K562 treated with DMSO at 1 percent for 12 hours (cell line): ENCODE data around the gene CUL7. TPM values are rescaled to one million over a fixed set of nuclear protein-coding genes. Genes with fewer than 3 reads are reported as not detected.

Source experiments
- total RNA-seq: library from RNA; unstranded; fragments of 300-600 nt; gene quantifications from 2 replicates; pipeline ENCODE4 v1.2.3, GENCODE V29; 2022; ENCODE audit not compliant: insufficient read depth

The CUL7 gene
- total RNA-seq, result 19.4 and 31.7 TPM in 2 replicates

DNA sequence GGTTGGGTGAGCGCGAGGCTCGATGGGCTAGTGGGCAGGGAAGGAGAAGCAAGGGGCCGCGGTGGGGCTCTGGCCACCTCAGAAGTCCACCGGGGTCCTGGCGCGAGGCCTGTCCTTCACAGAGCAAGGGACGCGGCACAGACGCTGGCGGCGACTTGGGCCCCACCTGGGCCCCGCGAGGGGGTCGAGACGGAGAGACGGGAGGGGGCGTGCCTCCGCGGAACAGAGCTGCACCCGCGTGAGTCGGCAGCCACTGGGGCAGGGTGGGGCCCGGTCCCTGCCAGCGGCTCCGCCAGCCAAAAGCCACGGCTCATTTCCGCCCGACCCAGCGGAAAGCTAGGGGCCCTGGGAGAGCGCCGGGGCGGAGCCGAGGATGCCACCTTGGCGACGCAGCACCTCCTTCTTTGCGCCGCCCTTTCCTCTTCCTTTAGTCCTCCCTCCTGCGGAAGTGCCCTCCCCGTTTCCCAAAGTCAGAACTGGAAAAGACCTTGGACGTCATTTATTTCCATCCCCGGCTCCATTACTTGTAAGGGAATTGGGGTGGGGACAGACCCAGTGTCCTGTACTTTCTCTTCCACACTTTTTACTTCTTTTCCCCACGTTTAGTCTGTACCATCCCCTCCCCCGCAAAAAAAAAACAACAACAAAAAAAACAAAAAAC is at the start of gene CUL7:
Gene CUL7 (minus strand): TSS at position 307 of the 661 bp plus-strand sequence. CDS start 1,063 bp downstream, outside the sequence.

DNA sequence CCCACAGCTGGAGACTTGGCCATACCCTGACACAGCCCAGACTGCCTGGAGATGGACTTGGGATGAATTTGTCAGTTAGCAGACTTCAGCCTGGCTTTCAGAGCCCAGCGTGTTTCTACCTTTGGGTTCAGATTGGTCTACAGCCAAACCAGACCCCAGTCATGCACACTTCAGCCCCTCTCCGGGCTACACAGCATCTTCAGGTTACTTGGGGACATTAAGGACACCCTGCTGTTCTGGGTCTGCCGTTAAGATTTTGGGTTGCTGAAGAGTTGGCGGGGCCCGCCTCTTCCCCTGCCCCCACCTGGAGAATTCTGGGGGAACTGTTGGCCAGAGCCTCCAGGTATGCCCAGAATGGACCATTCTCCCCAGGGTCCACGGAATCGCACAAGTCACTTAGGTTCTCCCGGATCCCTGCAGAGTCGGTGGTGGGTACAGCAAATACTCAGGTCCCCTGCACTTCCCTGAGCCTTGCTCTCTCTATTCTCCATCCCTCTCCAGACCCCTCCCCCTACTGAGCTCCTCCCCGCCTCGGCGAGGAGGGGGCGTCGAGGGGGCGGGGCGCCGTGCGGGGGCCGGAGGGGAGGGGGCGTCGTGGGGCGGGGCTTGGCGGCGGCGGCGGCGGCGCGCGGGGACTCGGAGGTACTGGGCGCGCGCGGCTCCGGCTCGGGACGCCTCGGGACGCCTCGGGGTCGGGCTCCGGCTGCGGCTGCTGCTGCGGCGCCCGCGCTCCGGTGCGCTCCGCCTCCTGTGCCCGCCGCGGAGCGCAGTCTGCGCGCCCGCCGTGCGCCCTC is 22.2 kb upstream of the CUL7 start, which contains the start of gene PTK7:
Gene PTK7 (plus strand): TSS at position 645 of the 794 bp plus-strand sequence. CDS start 175 bp downstream, outside the sequence.

DNA sequence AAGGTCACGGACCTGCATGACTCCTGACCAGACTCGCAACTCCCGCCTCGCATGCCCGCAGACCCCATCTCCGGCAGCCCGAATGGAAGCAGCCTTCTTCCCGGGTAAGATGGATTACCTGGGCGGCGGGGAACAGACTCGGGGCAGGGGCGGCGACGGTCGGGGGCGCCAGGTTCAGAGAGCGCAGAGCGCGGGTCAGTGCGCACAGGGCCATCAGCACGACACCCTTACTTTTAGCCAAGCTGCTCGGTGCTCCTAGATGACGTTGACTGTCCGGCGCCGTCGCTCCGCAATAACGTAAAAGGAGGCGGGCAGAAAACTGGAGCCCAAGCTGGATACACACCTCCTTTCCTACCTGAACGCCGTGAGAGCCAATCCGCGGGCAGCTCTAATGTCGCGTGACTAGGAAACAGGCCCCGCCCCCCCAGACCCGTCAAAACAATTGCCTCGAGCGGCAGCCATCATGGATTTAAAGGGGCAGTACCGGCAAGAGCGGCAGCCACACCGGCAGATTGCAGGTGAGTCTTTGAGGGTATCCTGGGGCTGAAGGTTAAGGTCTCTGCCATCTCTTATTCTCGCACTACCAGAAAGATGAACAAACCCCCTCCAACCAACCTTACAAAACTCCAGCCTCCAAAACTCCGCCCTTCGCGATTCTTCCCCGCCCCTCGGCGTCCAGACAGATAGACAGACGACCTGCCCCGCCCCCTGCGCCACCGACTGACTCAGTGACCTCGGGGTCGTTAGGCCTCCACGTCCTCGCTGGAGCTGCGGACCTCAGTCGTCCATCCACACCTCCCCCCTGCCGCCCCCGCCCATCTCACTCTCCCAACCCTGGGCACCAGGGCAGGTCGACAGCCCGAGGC is 5.8 kb upstream of the CUL7 start, which contains the start of the genes KLC4 and MRPL2:
Gene KLC4 (plus strand): TSS at position 464 of the 866 bp plus-strand sequence. CDS start 1,705 bp downstream, outside the sequence.
Gene MRPL2 (minus strand): TSS at position 267 of the 866 bp plus-strand sequence. CDS start 53 bp downstream, at position 214.

DNA sequence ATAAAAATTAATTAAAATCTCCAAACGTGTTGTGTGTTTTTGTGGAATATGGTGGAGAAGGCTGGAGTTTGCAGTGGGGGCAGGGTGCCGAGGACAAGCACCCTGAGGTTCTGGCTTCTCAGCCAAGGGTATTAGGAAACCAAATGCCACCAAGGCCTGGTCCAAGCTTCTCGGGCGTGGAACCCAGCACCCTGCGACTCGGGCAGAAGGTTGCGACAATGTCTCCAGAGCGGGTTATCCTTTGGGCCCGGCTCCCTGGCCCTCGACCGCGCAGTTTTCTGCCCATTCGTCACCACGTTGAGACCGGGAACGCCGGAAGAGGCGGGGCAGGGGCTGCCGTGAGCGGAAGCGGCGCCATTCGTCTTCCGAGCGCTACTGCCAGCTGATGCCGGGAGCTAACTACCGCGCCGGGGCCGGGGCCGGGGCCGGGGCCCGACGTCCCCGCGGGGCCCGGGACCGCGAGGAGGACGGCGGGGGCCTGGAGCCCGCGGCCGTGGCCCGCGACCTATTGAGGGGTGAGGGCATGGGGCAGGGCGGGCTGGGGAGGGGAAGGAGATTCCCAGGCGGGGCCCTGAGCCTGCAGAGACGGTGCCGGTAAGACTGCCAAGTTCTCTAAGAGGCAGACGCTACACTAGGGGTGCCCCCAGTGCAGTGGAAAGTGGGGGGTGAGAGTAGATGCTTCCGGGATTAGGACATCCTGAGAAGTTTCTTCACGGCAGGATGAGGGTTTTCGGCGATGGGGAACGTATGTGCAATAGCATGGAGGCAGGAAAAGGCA is 32.2 kb downstream of the CUL7 start, which contains the start of gene RRP36:
Gene RRP36 (plus strand): TSS at position 354 of the 778 bp plus-strand sequence. CDS start 32 bp downstream, at position 386.

DNA sequence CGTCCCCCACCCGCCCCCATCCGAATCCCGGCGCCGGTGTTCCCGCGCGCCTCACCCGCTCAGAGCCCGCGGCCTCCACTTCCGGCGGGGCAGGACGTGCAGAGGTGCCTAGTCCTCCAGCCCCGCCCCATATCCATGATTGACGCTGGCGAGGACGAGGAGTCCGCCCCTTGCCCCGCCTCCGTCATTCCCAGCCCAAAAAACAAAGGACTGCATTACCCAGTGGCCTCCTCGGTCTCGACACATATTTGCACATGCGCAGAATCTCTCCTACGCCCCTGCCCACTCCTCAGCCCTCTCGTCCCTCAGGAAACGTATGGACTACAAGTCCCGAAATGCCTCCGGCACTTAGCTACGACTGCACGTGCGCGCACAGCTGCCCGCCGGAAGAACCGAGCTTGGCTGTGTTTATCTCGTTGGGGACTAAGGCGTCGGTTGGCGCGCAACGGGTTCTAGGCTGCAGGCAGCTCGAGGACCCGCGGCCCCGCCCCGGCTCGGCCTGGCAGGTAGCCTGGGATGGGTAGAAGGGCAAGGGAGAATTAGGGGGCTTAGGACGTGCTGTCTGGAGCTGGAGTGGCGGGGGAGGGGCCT is 39.7 kb downstream of the CUL7 start, which contains the start of the genes KLHDC3 and MEA1:
Gene KLHDC3 (plus strand): TSS at position 407 of the 591 bp plus-strand sequence. CDS start 2,944 bp downstream, outside the sequence.
Gene MEA1 (minus strand): TSS at position 104 of the 591 bp plus-strand sequence. CDS start 133 bp downstream, outside the sequence.

Other genes starting within 250 kb of the CUL7 start
- gene RPL7L1, start 174.2 kb downstream of the CUL7 start, total RNA-seq, result 63.5 and 115 TPM in 2 replicates
- gene PTCRA, start 137.8 kb downstream of the CUL7 start, total RNA-seq, result not detected in 2 replicates
- 26.2 and 29.2 TPM in 2 replicates for gene CNPY3, start 124.4 kb downstream of the CUL7 start, total RNA-seq
- not detected in 2 replicates for gene GNMT, start 93.1 kb downstream of the CUL7 start, total RNA-seq
- gene PEX6, start 74.7 kb downstream of the CUL7 start, total RNA-seq, result 40.6 and 51.9 TPM in 2 replicates
- 28.8 and 63.1 TPM in 2 replicates for gene PPP2R5D, start 69.3 kb downstream of the CUL7 start, total RNA-seq
- 103 and 123 TPM in 2 replicates for gene MEA1, start 39.9 kb downstream of the CUL7 start, total RNA-seq
- gene KLHDC3, start 39.6 kb downstream of the CUL7 start, total RNA-seq, result 176 and 182 TPM in 2 replicates
- 89.7 and 118 TPM in 2 replicates for gene RRP36, start 32.2 kb downstream of the CUL7 start, total RNA-seq
- gene MRPL2, start 5.6 kb upstream of the CUL7 start, total RNA-seq, result 113 and 127 TPM in 2 replicates
- gene KLC4, start 5.8 kb upstream of the CUL7 start, total RNA-seq, result 22.5 and 34.5 TPM in 2 replicates
- 9.1 and 16.9 TPM in 2 replicates for gene PTK7, start 22.5 kb upstream of the CUL7 start, total RNA-seq
- gene SRF, start 117.4 kb upstream of the CUL7 start, total RNA-seq, result 23.4 and 33.8 TPM in 2 replicates
- gene CUL9, start 128.3 kb upstream of the CUL7 start, total RNA-seq, result 17.5 and 22.0 TPM in 2 replicates
- gene DNPH1, start 175.6 kb upstream of the CUL7 start, total RNA-seq, result 185 and 274 TPM in 2 replicates
- not detected in 2 replicates for gene TTBK1, start 189.6 kb upstream of the CUL7 start, total RNA-seq
- not detected in 2 replicates for gene SLC22A7, start 244.4 kb upstream of the CUL7 start, total RNA-seq